HG02973 (cell line): ENCODE data around the gene ENPP3.

Experiments
- ATAC-seq: cut with Tn5 transposase; IDR thresholded peaks from one replicate; pipeline ENCODE4 v1.9.1; 2021; ENCODE audit warnings: moderate library complexity; ENCODE audit not compliant: unreplicated experiment

ENPP3 gene

DNA sequence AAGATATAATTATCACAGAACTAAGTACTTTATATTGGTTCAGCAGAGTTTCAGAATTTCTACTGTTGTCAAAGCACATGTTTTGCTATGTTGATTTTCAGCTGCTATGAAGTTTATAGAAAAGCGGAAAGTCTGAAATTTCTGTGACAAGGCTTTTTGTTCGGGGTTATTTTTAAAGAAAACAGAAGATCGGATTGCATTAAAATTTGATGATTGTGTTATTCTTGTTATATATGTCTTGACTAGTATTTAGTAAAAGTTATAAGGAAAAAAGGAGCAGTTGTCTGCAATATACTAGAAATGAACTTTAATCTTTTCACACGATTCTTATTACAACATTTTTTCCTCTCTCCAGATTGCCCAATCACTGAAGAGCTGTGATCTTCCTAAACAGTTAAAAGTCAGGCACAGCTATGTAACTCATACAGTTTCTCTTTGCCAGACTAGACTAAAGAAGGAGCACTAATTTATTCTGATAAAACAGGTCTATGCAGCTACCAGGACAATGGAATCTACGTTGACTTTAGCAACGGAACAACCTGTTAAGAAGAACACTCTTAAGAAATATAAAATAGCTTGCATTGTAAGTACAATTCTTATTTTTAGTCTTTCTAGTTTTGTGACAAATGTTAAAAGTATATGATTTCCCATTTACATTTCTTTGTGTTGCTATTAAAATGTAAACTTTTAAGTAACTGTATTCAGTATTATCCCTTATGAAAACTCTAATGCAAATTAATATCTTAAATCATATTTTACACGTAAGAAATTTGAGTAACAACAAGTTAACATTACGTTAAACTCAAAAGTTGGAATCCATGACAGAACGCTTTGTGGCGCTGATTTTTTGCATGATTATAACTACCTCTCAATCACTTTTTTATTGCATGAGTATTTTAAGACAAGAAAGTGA is at the start of gene ENPP3:
TSS of gene ENPP3 (plus strand) at position 423 of the 913 bp plus-strand sequence. CDS start at position 506, 83 bp downstream.
- no peak for ATAC-seq

- no peak for ATAC-seq
These were observed 49.2 kb upstream of the ENPP3 start for GRCh38 chr6:131587909-131588308.

GRCh38 chr6:131588643-131589042 is 48.5 kb upstream of the ENPP3 start:
- ATAC-seq: no peak

DNA sequence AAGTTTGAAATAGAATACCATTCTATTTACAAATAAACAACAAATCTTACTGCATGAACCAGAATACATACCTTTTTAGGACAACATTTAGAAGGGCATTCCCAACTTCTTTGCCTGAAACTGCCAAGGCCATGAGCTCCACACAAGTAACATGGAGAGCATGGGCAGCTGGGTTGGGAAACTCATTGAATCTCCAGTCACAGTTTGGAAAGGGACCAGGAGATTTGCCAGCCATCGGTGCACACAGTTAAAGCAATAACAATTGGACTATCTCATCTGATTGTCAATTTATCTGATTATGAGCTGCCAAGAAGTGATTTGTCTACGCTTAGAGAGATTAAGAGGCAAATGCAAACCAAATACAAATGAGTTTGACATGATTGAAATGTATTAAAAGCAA is 44.2 kb upstream of the ENPP3 start:
- no peak for ATAC-seq

GRCh38 chr6:131594074-131594473 is 43.0 kb upstream of the ENPP3 start:
- no peak for ATAC-seq

GRCh38 chr6:131597446-131597845 is 39.7 kb upstream of the ENPP3 start:
- ATAC-seq: no peak

DNA sequence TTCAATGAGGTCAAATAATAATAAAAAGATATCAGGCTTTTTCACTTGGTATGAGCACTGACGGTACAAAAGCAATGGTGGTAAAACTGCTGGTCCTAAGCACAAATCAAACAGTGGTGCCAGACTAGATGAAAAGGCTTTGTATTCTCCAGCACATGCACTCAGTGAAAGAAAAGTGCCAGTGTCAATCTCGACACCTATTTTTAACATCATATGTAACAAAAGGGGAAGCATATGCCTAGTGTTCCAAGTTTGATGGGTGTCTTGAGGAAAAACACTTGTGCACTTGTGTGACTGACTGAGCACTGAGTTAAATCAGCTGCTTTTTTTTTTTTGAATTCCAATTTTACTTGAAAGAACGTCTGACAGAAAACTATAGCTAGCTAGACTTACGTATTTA is 36.4 kb upstream of the ENPP3 start:
- no peak for ATAC-seq

DNA sequence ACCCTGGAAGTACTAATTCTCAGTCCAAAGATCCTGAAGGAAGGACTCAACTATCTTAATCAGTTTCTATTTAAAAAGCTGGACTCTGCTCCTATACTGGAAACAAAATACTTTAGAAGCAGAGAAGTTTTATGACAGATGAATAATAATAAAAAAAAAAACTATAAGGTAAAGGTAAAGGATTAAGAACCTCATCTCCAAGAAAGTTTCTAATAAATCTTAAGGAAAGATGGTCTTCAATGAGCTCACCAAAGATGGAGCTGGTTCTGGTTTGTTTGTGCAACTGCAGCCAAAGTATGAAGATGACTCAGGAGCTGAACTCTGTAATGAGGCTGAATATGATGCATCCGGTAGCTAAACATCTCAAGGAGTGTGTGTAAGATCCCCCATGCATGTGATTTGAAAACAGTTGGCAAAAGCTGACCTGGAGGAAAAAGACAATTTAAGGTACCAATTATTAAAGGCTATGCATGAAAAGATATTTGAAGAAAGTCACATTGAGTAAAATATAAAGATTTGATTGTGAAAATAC is 34.3 kb upstream of the ENPP3 start:
- no peak for ATAC-seq

GRCh38 chr6:131613296-131613925 is 23.7 kb upstream of the ENPP3 start:
- no peak for ATAC-seq

DNA sequence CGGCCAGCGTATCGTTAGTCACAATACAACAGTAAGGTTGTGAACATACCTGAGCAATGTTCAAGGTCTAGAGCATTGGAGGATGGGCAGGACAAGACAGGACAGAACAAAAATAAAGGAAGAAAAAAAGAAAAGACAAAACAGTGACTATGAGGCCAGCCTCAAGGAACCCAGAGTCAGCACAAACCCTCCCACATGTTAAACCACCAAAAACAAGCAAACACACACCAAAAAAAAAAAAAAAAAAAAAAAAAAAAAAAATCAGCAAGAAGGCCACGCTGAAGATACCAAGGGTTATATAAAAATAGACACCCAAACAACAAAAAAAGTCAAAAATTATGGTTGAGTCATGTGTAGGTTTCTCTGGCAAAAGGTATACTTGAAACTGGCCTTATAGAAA is 21.8 kb upstream of the ENPP3 start:
- ATAC-seq: no peak

- ATAC-seq: peak; percentile 95
These were observed 9.1 kb upstream of the ENPP3 start, which contains the start of gene MED23 for GRCh38 chr6:131627724-131628682. Gene MED23, minus strand, starts transcription at chr6:131628242. Its CDS starts 193 bp downstream, at chr6:131628049.

- no peak for ATAC-seq
These were observed 8.4 kb upstream of the ENPP3 start for GRCh38 chr6:131628726-131629125.

DNA sequence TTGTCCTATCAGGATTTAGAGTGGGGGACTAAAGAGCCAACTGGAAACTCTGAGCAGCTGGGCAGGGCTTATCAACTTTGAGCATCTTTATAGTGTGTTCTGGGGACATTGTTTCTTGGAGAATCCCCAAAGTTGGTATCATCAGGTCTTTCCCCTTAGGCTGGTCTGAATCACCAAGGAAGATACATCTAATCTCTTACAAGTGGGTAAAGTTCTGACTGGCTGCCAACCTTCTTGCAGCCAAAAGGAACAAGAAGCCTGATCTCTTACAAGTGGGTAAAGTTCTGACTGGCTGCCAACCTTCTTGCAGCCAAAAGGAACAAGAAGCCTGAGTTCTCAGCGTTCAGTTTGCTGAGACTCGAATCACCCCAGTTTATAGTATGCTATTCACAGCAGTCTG is 7.5 kb upstream of the ENPP3 start:
- no peak for ATAC-seq

GRCh38 chr6:131631625-131632289 is 5.3 kb upstream of the ENPP3 start:
- ATAC-seq: no peak

- peak; percentile 74 for ATAC-seq
These were observed 1.4 kb upstream of the ENPP3 start for GRCh38 chr6:131635384-131636340.

- no peak for ATAC-seq
These were observed 911 bp downstream of the ENPP3 start for GRCh38 chr6:131638013-131638412.

- ATAC-seq: peak; percentile 57
These were observed 3.0 kb downstream of the ENPP3 start for GRCh38 chr6:131640100-131640499.

GRCh38 chr6:131640576-131640975 is 3.5 kb downstream of the ENPP3 start:
- no peak for ATAC-seq

DNA sequence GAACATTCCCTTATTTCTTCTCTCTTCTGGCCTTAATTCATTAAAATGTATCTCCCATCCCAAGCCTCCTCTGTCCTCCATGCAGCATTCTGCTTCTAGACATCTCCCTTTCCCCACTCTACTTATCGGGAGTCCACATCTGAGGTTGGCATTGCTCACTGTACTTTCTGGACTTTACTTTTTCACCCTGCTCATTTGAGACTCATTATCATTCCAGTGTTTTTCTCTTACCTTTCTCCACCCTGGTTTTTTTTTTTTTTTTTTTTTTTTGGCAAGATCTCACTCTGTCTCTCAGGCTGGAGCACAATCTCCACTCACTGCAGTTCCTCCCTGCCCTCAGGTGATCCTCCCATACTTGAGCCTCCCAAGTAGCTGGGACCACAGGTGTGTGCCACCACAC is 4.5 kb downstream of the ENPP3 start:
- no peak for ATAC-seq
